Heart left ventricle (tissue), 13 donors: ENCODE results near the gene ARL8B.

ENCODE experiments used
- POLR2A ChIP-seq, 2 donors: fragments of 450-650 bp; IDR thresholded peaks; one replicate each; pipeline ENCODE4 v1.6.1; 2017; ENCODE audit warnings: antibody characterized with exemption in 2 of 2, mild to moderate bottlenecking in 2 of 2, moderate library complexity in 2 of 2
- TF ChIP-seq, protein P1 (sequence below), 12 donors: fragments of 200-600 bp; sonication (generic) in 4 of 12; IDR thresholded peaks; one replicate each; pipeline versions ENCODE4 v1.5.0 to v1.8.0; 2018 to 2022; ENCODE audit warnings: antibody characterized with exemption in 12 of 12, mild to moderate bottlenecking in 5 of 12
- donor health status: ischemic (EF 13 %, LVEDD 7.1; RV severe dilation, severe dysfunction).
- donor health status: DM: no; HTN: yes; CAD: no.
- donor health status: DM: no; HTN: no; CAD: no.
- donor health status: ischemic (EF 25% LVEDD 6.9; RV normal size, moderate dysfunction).
- donor health status: ischemic (EF 25% LVEDD 5.7; RV mildly dilated, moderate dysfunction).
- donor health status: ischemic (EF 35%, LVEDD 5.7; RV mildly dilated, moderate dysfunction).
- donor health status: nonischemic (EF 11% LVEDD 7.7; RV severe dilation, severe dysfunction).
- donor health status: DM: yes; HTN: yes; CAD: no.
- donor health status: PGD.
- donor health status: ischemic (EF 29% LVEDD 5.4; RV normal size, mild dysfunction).
- donor health status: nonischemic (EF 23%, LVEDD 6.1; RV moderate dilation, normal function).

DNA sequence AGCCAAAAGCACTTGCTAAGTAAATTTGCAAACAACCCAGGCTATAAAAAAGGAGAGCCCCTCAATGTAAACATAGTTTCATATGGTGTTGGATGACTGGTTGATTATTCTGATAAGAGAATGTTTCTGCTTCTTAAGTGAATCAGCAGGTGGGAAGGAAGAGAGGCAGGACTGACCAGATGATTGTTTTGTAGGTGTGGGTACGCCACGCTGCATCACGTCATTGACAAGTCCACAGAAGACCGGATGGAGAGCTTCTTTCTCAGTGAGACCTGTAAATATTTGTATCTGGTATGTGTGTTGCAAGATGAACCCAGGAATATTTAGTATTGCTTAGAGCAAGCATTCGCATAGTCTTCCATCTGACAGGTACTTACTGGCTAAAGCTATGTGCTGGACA lies 88.8 kb downstream of the ARL8B start:
- TF ChIP-seq POLR2A (IDR thresholded peaks at IDR 0.05): no peak
- TF ChIP-seq, protein P1, sequence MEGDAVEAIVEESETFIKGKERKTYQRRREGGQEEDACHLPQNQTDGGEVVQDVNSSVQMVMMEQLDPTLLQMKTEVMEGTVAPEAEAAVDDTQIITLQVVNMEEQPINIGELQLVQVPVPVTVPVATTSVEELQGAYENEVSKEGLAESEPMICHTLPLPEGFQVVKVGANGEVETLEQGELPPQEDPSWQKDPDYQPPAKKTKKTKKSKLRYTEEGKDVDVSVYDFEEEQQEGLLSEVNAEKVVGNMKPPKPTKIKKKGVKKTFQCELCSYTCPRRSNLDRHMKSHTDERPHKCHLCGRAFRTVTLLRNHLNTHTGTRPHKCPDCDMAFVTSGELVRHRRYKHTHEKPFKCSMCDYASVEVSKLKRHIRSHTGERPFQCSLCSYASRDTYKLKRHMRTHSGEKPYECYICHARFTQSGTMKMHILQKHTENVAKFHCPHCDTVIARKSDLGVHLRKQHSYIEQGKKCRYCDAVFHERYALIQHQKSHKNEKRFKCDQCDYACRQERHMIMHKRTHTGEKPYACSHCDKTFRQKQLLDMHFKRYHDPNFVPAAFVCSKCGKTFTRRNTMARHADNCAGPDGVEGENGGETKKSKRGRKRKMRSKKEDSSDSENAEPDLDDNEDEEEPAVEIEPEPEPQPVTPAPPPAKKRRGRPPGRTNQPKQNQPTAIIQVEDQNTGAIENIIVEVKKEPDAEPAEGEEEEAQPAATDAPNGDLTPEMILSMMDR (IDR thresholded peaks at IDR 0.05): no peak
